ENCODE data around the gene CCNL2. TPM values are rescaled to one million over a fixed set of nuclear protein-coding genes. Genes with fewer than 3 reads are reported as not detected.

Gene CCNL2
- total and polyA plus RNA-seq, 2 of the 13 experiments (the other 11 are each of a cell fraction or from before 2014, with no cell fraction given) = 105 to 340 TPM

GRCh38 chr1:1434131-1434823 lies 35.1 kb upstream of the CCNL2 start (continued):
- TF ChIP-seq, protein P1, sequence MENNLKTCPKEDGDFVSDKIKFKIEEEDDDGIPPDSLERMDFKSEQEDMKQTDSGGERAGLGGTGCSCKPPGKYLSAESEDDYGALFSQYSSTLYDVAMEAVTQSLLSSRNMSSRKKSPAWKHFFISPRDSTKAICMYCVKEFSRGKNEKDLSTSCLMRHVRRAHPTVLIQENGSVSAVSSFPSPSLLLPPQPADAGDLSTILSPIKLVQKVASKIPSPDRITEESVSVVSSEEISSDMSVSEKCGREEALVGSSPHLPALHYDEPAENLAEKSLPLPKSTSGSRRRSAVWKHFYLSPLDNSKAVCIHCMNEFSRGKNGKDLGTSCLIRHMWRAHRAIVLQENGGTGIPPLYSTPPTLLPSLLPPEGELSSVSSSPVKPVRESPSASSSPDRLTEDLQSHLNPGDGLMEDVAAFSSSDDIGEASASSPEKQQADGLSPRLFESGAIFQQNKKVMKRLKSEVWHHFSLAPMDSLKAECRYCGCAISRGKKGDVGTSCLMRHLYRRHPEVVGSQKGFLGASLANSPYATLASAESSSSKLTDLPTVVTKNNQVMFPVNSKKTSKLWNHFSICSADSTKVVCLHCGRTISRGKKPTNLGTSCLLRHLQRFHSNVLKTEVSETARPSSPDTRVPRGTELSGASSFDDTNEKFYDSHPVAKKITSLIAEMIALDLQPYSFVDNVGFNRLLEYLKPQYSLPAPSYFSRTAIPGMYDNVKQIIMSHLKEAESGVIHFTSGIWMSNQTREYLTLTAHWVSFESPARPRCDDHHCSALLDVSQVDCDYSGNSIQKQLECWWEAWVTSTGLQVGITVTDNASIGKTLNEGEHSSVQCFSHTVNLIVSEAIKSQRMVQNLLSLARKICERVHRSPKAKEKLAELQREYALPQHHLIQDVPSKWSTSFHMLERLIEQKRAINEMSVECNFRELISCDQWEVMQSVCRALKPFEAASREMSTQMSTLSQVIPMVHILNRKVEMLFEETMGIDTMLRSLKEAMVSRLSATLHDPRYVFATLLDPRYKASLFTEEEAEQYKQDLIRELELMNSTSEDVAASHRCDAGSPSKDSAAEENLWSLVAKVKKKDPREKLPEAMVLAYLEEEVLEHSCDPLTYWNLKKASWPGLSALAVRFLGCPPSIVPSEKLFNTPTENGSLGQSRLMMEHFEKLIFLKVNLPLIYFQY (CRISPR knock-in tag; IDR thresholded peaks at IDR 0.05; ENCODE audit: borderline replicate concordance) = no peak
- TF ChIP-seq GPBP1L1 (CRISPR knock-in tag; IDR thresholded peaks at IDR 0.05) = no peak
- no peak for TF ChIP-seq MIXL1 (CRISPR knock-in tag; IDR thresholded peaks at IDR 0.05)
- TF ChIP-seq ZNF333 (CRISPR knock-in tag; IDR thresholded peaks at IDR 0.05; ENCODE audit: borderline replicate concordance) = peak; percentile 62; the same call in 1 of the 2 replicates
- TF ChIP-seq, protein P2, sequence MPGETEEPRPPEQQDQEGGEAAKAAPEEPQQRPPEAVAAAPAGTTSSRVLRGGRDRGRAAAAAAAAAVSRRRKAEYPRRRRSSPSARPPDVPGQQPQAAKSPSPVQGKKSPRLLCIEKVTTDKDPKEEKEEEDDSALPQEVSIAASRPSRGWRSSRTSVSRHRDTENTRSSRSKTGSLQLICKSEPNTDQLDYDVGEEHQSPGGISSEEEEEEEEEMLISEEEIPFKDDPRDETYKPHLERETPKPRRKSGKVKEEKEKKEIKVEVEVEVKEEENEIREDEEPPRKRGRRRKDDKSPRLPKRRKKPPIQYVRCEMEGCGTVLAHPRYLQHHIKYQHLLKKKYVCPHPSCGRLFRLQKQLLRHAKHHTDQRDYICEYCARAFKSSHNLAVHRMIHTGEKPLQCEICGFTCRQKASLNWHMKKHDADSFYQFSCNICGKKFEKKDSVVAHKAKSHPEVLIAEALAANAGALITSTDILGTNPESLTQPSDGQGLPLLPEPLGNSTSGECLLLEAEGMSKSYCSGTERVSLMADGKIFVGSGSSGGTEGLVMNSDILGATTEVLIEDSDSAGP (CRISPR knock-in tag; IDR thresholded peaks at IDR 0.05; ENCODE audit: borderline replicate concordance) = no peak
- no peak for TF ChIP-seq KDM6A (CRISPR knock-in tag; IDR thresholded peaks at IDR 0.05; ENCODE audit: low read depth)
- TF ChIP-seq ZFYVE20 (CRISPR knock-in tag; IDR thresholded peaks at IDR 0.05; ENCODE audit: borderline replicate concordance, low read depth) = no peak
- no peak for TF ChIP-seq REST (IDR thresholded peaks at IDR 0.05; ENCODE audit: borderline replicate concordance in 1 of 2, low read depth in 1 of 2, low read length in 2 of 2)
- TF ChIP-seq SRF (IDR thresholded peaks at IDR 0.05; ENCODE audit: low read depth, low read length) = peak; percentile 54; the same call in 1 of the 2 replicates
- no peak for TF ChIP-seq MEIS2 (CRISPR knock-in tag; IDR thresholded peaks at IDR 0.05)
- no peak for TF ChIP-seq SOX13 (IDR thresholded peaks at IDR 0.05)
- no peak; a peak in 1 of 4 replicates for TF ChIP-seq SOX13 (CRISPR knock-in tag; conservative IDR thresholded peaks at IDR 0.05 in 1 of 2, IDR thresholded peaks at IDR 0.05 in 1 of 2)
- TF ChIP-seq MEIS1 (CRISPR knock-in tag; IDR thresholded peaks at IDR 0.05; ENCODE audit: borderline replicate concordance) = no peak
- peak; percentile 21; the same call in 1 of the 2 replicates for TF ChIP-seq BRD4 (CRISPR knock-in tag; IDR thresholded peaks at IDR 0.05)
- TF ChIP-seq ZNF792 (CRISPR knock-in tag; IDR thresholded peaks at IDR 0.05) = no peak
- no peak for TF ChIP-seq TRIM22 (IDR thresholded peaks at IDR 0.05)
- TF ChIP-seq TSC22D2 (CRISPR knock-in tag; IDR thresholded peaks at IDR 0.05; ENCODE audit: borderline replicate concordance) = no peak
- no peak for TF ChIP-seq NFRKB (IDR thresholded peaks at IDR 0.05)
